Sigmoid colon (tissue), 4 donors: Measurements from ENCODE around the gene SINHCAF.

Experiments
- EP300 ChIP-seq, 4 donors: sonication (generic); formaldehyde crosslinking; IDR thresholded peaks; one replicate each; pipeline ENCODE4 v1.6.1; 2017; ENCODE audit warnings: antibody characterized with exemption in 4 of 4
- POLR2A ChIP-seq, 2 donors: fragments of 450-650 bp; IDR thresholded peaks; one replicate each; pipeline ENCODE4 v1.6.1; 2016; ENCODE audit warnings: antibody characterized with exemption in 2 of 2, mild to moderate bottlenecking in 2 of 2, moderate library complexity in 2 of 2
- TF ChIP-seq, protein P1 (sequence below), 4 experiments: fragments of 450-650 bp in 3 of 4; fragments of 200-600 bp in 1 of 4; IDR thresholded peaks; one replicate each; pipeline ENCODE4 v1.5.1; 2016 to 2019; ENCODE audit warnings: antibody characterized with exemption in 4 of 4, mild to moderate bottlenecking in 3 of 4, moderate library complexity in 2 of 4

DNA sequence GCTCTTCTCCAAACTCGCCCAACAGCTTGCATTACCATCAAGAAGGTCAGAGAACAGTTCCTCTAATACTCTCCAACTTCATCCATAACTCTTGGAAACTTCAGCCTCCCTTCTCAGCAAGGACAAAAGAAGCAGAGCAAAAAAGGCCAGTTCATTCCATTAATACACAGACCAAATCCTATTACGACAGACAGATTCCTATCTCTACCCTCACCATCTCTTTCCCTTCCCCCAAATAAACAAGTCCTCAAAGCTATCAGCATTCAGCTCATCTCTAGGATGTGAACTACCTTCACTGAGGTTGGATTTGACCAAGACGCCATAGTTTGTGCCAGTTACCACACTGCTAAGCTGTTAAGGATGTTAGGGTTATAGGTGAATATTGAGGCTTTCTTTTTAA lies 25.2 kb downstream of the SINHCAF start:
- no peak for TF ChIP-seq EP300 (IDR thresholded peaks at IDR 0.05)
- TF ChIP-seq, protein P1, sequence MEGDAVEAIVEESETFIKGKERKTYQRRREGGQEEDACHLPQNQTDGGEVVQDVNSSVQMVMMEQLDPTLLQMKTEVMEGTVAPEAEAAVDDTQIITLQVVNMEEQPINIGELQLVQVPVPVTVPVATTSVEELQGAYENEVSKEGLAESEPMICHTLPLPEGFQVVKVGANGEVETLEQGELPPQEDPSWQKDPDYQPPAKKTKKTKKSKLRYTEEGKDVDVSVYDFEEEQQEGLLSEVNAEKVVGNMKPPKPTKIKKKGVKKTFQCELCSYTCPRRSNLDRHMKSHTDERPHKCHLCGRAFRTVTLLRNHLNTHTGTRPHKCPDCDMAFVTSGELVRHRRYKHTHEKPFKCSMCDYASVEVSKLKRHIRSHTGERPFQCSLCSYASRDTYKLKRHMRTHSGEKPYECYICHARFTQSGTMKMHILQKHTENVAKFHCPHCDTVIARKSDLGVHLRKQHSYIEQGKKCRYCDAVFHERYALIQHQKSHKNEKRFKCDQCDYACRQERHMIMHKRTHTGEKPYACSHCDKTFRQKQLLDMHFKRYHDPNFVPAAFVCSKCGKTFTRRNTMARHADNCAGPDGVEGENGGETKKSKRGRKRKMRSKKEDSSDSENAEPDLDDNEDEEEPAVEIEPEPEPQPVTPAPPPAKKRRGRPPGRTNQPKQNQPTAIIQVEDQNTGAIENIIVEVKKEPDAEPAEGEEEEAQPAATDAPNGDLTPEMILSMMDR (IDR thresholded peaks at IDR 0.05): no peak
- no peak for TF ChIP-seq POLR2A (IDR thresholded peaks at IDR 0.05)
